ENCODE data around the gene PCDHB6. TPM values are rescaled to one million over a fixed set of nuclear protein-coding genes. Genes with fewer than 3 reads are reported as not detected.

PCDHB6 gene
- total and polyA plus RNA-seq, 12 donors = 0.23 to 1.1 (median 0.74) TPM

Other genes starting within 250 kb of the PCDHB6 start
Only the 30 nearest of the 32 such genes appear.
- 1 to 10 TPM in 2 of 9 donors, under 1 TPM in 7; 0.29 to 1.4 (median 0.70) TPM for gene PCDHAC1, start 223.8 kb upstream of the PCDHB6 start, total RNA-seq
- gene PCDHAC1, start 223.8 kb upstream of the PCDHB6 start, polyA plus RNA-seq = under 1 TPM; 0.10 to 0.81 (median 0.16) TPM
- 1 to 10 TPM in 6 of 9 donors, under 1 TPM in 3; 0.30 to 6.1 (median 1.1) TPM for gene PCDHAC2, start 183.6 kb upstream of the PCDHB6 start, total RNA-seq
- gene PCDHAC2, start 183.6 kb upstream of the PCDHB6 start, polyA plus RNA-seq = 1 to 10 TPM in 1 of 3 donors, under 1 TPM in 2; 0.07 to 6.5 (median 0.32) TPM
- under 1 TPM in 4 of 9 donors, not detected in 5; under 0.01 to 0.07 (median 0.02) TPM for gene PCDHB1, start 98.7 kb upstream of the PCDHB6 start, total RNA-seq
- gene PCDHB1, start 98.7 kb upstream of the PCDHB6 start, polyA plus RNA-seq = under 1 TPM in 1 of 3 donors, not detected in 2; 0.11 TPM
- 1 to 10 TPM in 7 of 9 donors, under 1 TPM in 2; 0.65 to 2.8 (median 1.5) TPM for gene PCDHB2, start 55.4 kb upstream of the PCDHB6 start, total RNA-seq
- gene PCDHB2, start 55.4 kb upstream of the PCDHB6 start, polyA plus RNA-seq = under 1 TPM; 0.24 to 0.79 (median 0.44) TPM
- gene PCDHB3, start 49.6 kb upstream of the PCDHB6 start, total RNA-seq = 1 to 10 TPM in 6 of 9 donors, under 1 TPM in 3; 0.35 to 2.2 (median 1.2) TPM
- gene PCDHB3, start 49.6 kb upstream of the PCDHB6 start, polyA plus RNA-seq = 1 to 10 TPM in 1 of 3 donors, under 1 TPM in 2; 0.20 to 1.4 (median 0.32) TPM
- gene PCDHB4, start 28.2 kb upstream of the PCDHB6 start, total RNA-seq = 1 to 10 TPM in 8 of 9 donors, under 1 TPM in 1; 0.44 to 2.3 (median 1.7) TPM
- gene PCDHB4, start 28.2 kb upstream of the PCDHB6 start, polyA plus RNA-seq = 1 to 10 TPM in 1 of 3 donors, under 1 TPM in 2; 0.56 to 1.8 (median 0.88) TPM
- 10 to 100 TPM in 1 of 9 donors, 1 to 10 TPM in 8; 1.1 to 10.7 (median 4.7) TPM for gene PCDHB5, start 14.9 kb upstream of the PCDHB6 start, total RNA-seq
- 1 to 10 TPM; 1.0 to 4.5 (median 1.6) TPM for gene PCDHB5, start 14.9 kb upstream of the PCDHB6 start, polyA plus RNA-seq
- gene PCDHB7, start 22.6 kb downstream of the PCDHB6 start, total RNA-seq = 1 to 10 TPM in 6 of 9 donors, under 1 TPM in 3; 0.44 to 2.9 (median 1.6) TPM
- gene PCDHB7, start 22.6 kb downstream of the PCDHB6 start, polyA plus RNA-seq = under 1 TPM; 0.32 to 0.92 (median 0.37) TPM
- 1 to 10 TPM in 4 of 9 donors, under 1 TPM in 5; 0.28 to 3.7 (median 0.99) TPM for gene PCDHB8, start 27.7 kb downstream of the PCDHB6 start, total RNA-seq
- gene PCDHB8, start 27.7 kb downstream of the PCDHB6 start, polyA plus RNA-seq = 1 to 10 TPM in 1 of 3 donors, under 1 TPM in 2; 0.03 to 1.3 (median 0.48) TPM
- gene PCDHB16, start 32.3 kb downstream of the PCDHB6 start, total RNA-seq = 1 to 10 TPM in 7 of 9 donors, under 1 TPM in 2; 0.39 to 3.3 (median 1.5) TPM
- gene PCDHB16, start 32.3 kb downstream of the PCDHB6 start, polyA plus RNA-seq = 1 to 10 TPM in 1 of 3 donors, under 1 TPM in 2; 0.67 to 1.4 (median 0.72) TPM
- gene PCDHB9, start 37.1 kb downstream of the PCDHB6 start, total RNA-seq = 1 to 10 TPM in 3 of 9 donors, under 1 TPM in 6; 0.28 to 2.2 (median 0.52) TPM
- 1 to 10 TPM in 1 of 3 donors, under 1 TPM in 2; 0.27 to 1.3 (median 0.80) TPM for gene PCDHB9, start 37.1 kb downstream of the PCDHB6 start, polyA plus RNA-seq
- 1 to 10 TPM in 3 of 9 donors, under 1 TPM in 6; 0.18 to 2.3 (median 0.61) TPM for gene PCDHB10, start 42.3 kb downstream of the PCDHB6 start, total RNA-seq
- gene PCDHB10, start 42.3 kb downstream of the PCDHB6 start, polyA plus RNA-seq = 1 to 10 TPM in 1 of 3 donors, under 1 TPM in 2; 0.81 to 3.0 (median 0.88) TPM
- 1 to 10 TPM in 7 of 9 donors, under 1 TPM in 2; 0.12 to 7.1 (median 2.5) TPM for gene PCDHB11, start 49.6 kb downstream of the PCDHB6 start, total RNA-seq
- under 1 TPM; 0.48 to 0.81 (median 0.67) TPM for gene PCDHB11, start 49.6 kb downstream of the PCDHB6 start, polyA plus RNA-seq
- gene PCDHB12, start 58.7 kb downstream of the PCDHB6 start, total RNA-seq = 1 to 10 TPM in 7 of 9 donors, under 1 TPM in 2; 0.50 to 3.4 (median 1.5) TPM
- under 1 TPM; 0.40 to 0.97 (median 0.47) TPM for gene PCDHB12, start 58.7 kb downstream of the PCDHB6 start, polyA plus RNA-seq
- 1 to 10 TPM in 8 of 9 donors, under 1 TPM in 1; 0.72 to 7.2 (median 5.9) TPM for gene PCDHB13, start 63.9 kb downstream of the PCDHB6 start, total RNA-seq
- gene PCDHB13, start 63.9 kb downstream of the PCDHB6 start, polyA plus RNA-seq = 1 to 10 TPM; 1.3 to 5.4 (median 1.3) TPM
- 1 to 10 TPM; 1.7 to 7.7 (median 3.7) TPM for gene PCDHB14, start 73.3 kb downstream of the PCDHB6 start, total RNA-seq
- gene PCDHB14, start 73.3 kb downstream of the PCDHB6 start, polyA plus RNA-seq = 1 to 10 TPM; 1.9 to 4.1 (median 2.2) TPM
- 1 to 10 TPM in 7 of 9 donors, under 1 TPM in 2; 0.95 to 3.2 (median 1.4) TPM for gene PCDHB15, start 95.3 kb downstream of the PCDHB6 start, total RNA-seq
- gene PCDHB15, start 95.3 kb downstream of the PCDHB6 start, polyA plus RNA-seq = 1 to 10 TPM; 1.2 to 2.2 (median 1.4) TPM
- 1 to 10 TPM in 1 of 9 donors, under 1 TPM in 4, not detected in 4; 0.43 to 1.5 (median 0.53) TPM for gene SLC25A2, start 154.0 kb downstream of the PCDHB6 start, total RNA-seq
- gene SLC25A2, start 154.0 kb downstream of the PCDHB6 start, polyA plus RNA-seq = under 1 TPM in 2 of 3 donors, not detected in 1; 0.07 to 0.72 TPM
- gene TAF7, start 170.7 kb downstream of the PCDHB6 start, total RNA-seq = 100 to 1,000 TPM in 1 of 9 donors, 10 to 100 TPM in 8; 38.0 to 111 (median 70.9) TPM
- 100 to 1,000 TPM in 1 of 3 donors, 10 to 100 TPM in 2; 23.9 to 132 (median 29.7) TPM for gene TAF7, start 170.7 kb downstream of the PCDHB6 start, polyA plus RNA-seq
- gene PCDHGA1, start 180.5 kb downstream of the PCDHB6 start, total RNA-seq = under 1 TPM; 0.09 to 0.96 (median 0.28) TPM
- under 1 TPM; 0.13 to 0.60 (median 0.32) TPM for gene PCDHGA1, start 180.5 kb downstream of the PCDHB6 start, polyA plus RNA-seq
- 1 to 10 TPM in 8 of 9 donors, under 1 TPM in 1; 0.91 to 6.1 (median 2.6) TPM for gene PCDHGA2, start 188.7 kb downstream of the PCDHB6 start, total RNA-seq
- 1 to 10 TPM in 1 of 3 donors, under 1 TPM in 2; 0.27 to 2.1 (median 0.56) TPM for gene PCDHGA2, start 188.7 kb downstream of the PCDHB6 start, polyA plus RNA-seq
- gene PCDHGA3, start 193.8 kb downstream of the PCDHB6 start, total RNA-seq = 1 to 10 TPM; 1.0 to 6.2 (median 3.0) TPM
- gene PCDHGA3, start 193.8 kb downstream of the PCDHB6 start, polyA plus RNA-seq = 1 to 10 TPM in 1 of 3 donors, under 1 TPM in 2; 0.27 to 1.5 (median 0.80) TPM
- 10 to 100 TPM in 2 of 9 donors, 1 to 10 TPM in 7; 1.6 to 16.1 (median 3.1) TPM for gene PCDHGB1, start 200.0 kb downstream of the PCDHB6 start, total RNA-seq
- gene PCDHGB1, start 200.0 kb downstream of the PCDHB6 start, polyA plus RNA-seq = 1 to 10 TPM in 1 of 3 donors, under 1 TPM in 2; 0.20 to 2.2 (median 0.88) TPM
- gene PCDHGA4, start 205.0 kb downstream of the PCDHB6 start, total RNA-seq = 1 to 10 TPM in 8 of 9 donors, under 1 TPM in 1; 0.97 to 9.5 (median 4.3) TPM
- gene PCDHGA4, start 205.0 kb downstream of the PCDHB6 start, polyA plus RNA-seq = 1 to 10 TPM in 1 of 3 donors, under 1 TPM in 2; 0.20 to 2.4 (median 0.64) TPM
- gene PCDHGB2, start 209.9 kb downstream of the PCDHB6 start, total RNA-seq = 1 to 10 TPM; 1.6 to 6.3 (median 3.4) TPM
- gene PCDHGB2, start 209.9 kb downstream of the PCDHB6 start, polyA plus RNA-seq = 1 to 10 TPM in 1 of 3 donors, under 1 TPM in 2; 0.10 to 1.8 (median 0.88) TPM
- gene PCDHGA5, start 214.1 kb downstream of the PCDHB6 start, total RNA-seq = 1 to 10 TPM in 8 of 9 donors, under 1 TPM in 1; 0.42 to 5.9 (median 2.0) TPM
- gene PCDHGA5, start 214.1 kb downstream of the PCDHB6 start, polyA plus RNA-seq = under 1 TPM; 0.24 to 0.80 (median 0.79) TPM
- 1 to 10 TPM; 1.4 to 7.1 (median 3.1) TPM for gene PCDHGB3, start 220.2 kb downstream of the PCDHB6 start, total RNA-seq
- 1 to 10 TPM in 1 of 3 donors, under 1 TPM in 2; 0.03 to 1.0 (median 0.70) TPM for gene PCDHGB3, start 220.2 kb downstream of the PCDHB6 start, polyA plus RNA-seq
- gene PCDHGA6, start 223.8 kb downstream of the PCDHB6 start, total RNA-seq = 1 to 10 TPM; 1.8 to 6.6 (median 2.9) TPM
- 1 to 10 TPM in 2 of 3 donors, under 1 TPM in 1; 0.57 to 2.1 (median 1.4) TPM for gene PCDHGA6, start 223.8 kb downstream of the PCDHB6 start, polyA plus RNA-seq
- 1 to 10 TPM in 8 of 9 donors, under 1 TPM in 1; 0.91 to 5.0 (median 1.9) TPM for gene PCDHGA7, start 232.7 kb downstream of the PCDHB6 start, total RNA-seq
- gene PCDHGA7, start 232.7 kb downstream of the PCDHB6 start, polyA plus RNA-seq = 1 to 10 TPM in 1 of 3 donors, under 1 TPM in 2; 0.37 to 1.4 (median 0.59) TPM
- gene PCDHGB4, start 237.6 kb downstream of the PCDHB6 start, total RNA-seq = 1 to 10 TPM; 3.3 to 9.1 (median 4.8) TPM
- gene PCDHGB4, start 237.6 kb downstream of the PCDHB6 start, polyA plus RNA-seq = 1 to 10 TPM in 1 of 3 donors, under 1 TPM in 2; 0.27 to 2.2 (median 0.72) TPM